ENCODE results near the gene AKAP7.

DNA sequence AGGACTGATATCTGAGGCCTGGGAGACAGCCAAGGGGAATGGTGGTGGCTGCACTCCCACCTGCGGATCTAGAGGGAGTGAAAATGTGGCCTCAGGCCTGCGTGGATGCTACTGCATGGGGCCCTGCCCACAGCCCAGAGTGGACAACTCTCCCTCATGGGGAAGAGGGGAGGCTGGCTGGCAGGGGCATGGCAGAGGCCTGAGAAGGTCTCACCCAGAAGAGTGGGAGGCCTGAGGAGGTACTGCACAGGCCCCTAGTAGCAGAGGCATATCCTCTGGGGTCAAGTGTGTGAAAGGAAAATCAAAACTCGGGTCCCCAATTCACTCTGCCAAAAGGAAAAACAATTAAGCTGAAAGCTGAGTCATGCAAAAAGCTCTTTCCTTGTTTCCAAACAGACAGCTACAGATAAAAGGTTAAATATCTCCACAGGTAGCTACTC lies 158.2 kb downstream of the AKAP7 start:
- TF ChIP-seq, protein P1, sequence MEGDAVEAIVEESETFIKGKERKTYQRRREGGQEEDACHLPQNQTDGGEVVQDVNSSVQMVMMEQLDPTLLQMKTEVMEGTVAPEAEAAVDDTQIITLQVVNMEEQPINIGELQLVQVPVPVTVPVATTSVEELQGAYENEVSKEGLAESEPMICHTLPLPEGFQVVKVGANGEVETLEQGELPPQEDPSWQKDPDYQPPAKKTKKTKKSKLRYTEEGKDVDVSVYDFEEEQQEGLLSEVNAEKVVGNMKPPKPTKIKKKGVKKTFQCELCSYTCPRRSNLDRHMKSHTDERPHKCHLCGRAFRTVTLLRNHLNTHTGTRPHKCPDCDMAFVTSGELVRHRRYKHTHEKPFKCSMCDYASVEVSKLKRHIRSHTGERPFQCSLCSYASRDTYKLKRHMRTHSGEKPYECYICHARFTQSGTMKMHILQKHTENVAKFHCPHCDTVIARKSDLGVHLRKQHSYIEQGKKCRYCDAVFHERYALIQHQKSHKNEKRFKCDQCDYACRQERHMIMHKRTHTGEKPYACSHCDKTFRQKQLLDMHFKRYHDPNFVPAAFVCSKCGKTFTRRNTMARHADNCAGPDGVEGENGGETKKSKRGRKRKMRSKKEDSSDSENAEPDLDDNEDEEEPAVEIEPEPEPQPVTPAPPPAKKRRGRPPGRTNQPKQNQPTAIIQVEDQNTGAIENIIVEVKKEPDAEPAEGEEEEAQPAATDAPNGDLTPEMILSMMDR (IDR thresholded peaks at IDR 0.05; ENCODE audit: poor library complexity, severe bottlenecking), result no peak
- TF ChIP-seq, protein P2, sequence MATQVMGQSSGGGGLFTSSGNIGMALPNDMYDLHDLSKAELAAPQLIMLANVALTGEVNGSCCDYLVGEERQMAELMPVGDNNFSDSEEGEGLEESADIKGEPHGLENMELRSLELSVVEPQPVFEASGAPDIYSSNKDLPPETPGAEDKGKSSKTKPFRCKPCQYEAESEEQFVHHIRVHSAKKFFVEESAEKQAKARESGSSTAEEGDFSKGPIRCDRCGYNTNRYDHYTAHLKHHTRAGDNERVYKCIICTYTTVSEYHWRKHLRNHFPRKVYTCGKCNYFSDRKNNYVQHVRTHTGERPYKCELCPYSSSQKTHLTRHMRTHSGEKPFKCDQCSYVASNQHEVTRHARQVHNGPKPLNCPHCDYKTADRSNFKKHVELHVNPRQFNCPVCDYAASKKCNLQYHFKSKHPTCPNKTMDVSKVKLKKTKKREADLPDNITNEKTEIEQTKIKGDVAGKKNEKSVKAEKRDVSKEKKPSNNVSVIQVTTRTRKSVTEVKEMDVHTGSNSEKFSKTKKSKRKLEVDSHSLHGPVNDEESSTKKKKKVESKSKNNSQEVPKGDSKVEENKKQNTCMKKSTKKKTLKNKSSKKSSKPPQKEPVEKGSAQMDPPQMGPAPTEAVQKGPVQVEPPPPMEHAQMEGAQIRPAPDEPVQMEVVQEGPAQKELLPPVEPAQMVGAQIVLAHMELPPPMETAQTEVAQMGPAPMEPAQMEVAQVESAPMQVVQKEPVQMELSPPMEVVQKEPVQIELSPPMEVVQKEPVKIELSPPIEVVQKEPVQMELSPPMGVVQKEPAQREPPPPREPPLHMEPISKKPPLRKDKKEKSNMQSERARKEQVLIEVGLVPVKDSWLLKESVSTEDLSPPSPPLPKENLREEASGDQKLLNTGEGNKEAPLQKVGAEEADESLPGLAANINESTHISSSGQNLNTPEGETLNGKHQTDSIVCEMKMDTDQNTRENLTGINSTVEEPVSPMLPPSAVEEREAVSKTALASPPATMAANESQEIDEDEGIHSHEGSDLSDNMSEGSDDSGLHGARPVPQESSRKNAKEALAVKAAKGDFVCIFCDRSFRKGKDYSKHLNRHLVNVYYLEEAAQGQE (IDR thresholded peaks at IDR 0.05; ENCODE audit: borderline replicate concordance), result no peak
- TF ChIP-seq EZH2 (IDR thresholded peaks at IDR 0.05; ENCODE audit: borderline replicate concordance, insufficient read depth, low read length, poor library complexity, severe bottlenecking) (no peak), TAF1 (IDR thresholded peaks at IDR 0.05; ENCODE audit: low read depth) (no peak), POLR2AphosphoS5 (IDR thresholded peaks at IDR 0.05) (no peak), EP300 (conservative IDR thresholded peaks at IDR 0.05; ENCODE audit: poor library complexity, severe bottlenecking) (no peak), RAD21 (conservative IDR thresholded peaks at IDR 0.05) (no peak)

All from neural cell (in vitro differentiated cells).